Dedifferentiated amniotic fluid mesenchymal stem cell (primary cell): ENCODE data around the gene HOXB9.

Source experiments
- DNase-seq: peaks from one replicate; pipeline ENCODE4 v3.0.0-alpha.2; 2016; ENCODE audit errors: extremely low spot score

HOXB9 gene

DNA sequence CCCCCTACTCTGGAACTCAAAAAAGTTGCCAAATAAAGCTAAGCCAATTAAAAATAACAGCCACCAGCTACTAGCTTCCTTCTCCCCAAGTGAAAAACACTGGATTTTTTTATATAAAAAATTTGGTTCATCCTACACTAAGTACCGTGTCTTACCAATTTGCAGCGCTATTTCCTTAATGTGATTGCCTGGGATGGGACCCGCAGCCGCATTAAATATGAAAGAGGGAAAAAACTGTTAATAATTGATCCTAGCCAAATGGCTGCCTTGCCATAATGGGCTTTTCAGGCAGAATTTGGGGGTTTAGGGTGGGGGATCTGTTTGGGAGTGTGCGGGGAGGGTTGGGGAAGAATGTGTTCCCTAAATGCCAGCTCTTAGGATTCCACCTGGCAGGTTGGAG is 2.0 kb downstream of the HOXB9 start:
- no peak for DNase-seq

DNA sequence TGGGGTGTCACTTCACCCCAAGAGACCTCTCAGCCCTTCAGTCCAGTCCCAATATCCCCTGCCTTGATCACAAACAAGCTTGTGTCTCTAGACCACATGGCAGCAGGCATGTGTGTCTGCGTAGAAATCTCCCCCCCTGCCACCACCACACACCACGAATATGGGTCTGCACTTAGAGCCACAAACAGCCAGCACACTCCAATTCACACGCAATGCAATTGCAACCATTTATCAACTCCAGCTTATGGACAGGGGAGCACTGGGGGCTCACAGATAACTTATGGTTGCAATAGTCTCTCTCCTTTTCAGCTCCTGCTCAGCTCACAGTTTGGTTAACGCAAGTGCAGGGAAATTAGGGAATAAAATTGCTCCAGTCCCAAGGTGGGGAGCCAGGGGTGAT is 2.6 kb downstream of the HOXB9 start:
- DNase-seq: no peak

DNA sequence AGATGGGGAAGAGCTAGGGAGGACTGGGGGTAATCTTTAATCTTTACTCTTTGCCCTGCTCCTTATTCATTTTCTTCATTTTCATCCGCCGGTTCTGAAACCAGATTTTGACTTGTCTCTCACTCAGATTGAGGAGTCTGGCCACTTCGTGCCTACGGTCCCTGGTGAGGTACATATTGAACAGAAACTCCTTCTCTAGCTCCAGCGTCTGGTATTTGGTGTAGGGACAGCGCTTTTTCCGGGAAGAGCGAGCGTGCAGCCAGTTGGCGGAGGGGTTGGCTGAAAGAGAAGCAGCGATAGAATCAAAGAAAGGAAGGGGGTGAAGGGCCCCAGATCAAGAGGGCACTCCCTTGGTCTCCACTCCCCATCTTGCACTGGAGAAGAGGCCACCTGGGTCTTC is 3.3 kb downstream of the HOXB9 start:
- no peak for DNase-seq

DNA sequence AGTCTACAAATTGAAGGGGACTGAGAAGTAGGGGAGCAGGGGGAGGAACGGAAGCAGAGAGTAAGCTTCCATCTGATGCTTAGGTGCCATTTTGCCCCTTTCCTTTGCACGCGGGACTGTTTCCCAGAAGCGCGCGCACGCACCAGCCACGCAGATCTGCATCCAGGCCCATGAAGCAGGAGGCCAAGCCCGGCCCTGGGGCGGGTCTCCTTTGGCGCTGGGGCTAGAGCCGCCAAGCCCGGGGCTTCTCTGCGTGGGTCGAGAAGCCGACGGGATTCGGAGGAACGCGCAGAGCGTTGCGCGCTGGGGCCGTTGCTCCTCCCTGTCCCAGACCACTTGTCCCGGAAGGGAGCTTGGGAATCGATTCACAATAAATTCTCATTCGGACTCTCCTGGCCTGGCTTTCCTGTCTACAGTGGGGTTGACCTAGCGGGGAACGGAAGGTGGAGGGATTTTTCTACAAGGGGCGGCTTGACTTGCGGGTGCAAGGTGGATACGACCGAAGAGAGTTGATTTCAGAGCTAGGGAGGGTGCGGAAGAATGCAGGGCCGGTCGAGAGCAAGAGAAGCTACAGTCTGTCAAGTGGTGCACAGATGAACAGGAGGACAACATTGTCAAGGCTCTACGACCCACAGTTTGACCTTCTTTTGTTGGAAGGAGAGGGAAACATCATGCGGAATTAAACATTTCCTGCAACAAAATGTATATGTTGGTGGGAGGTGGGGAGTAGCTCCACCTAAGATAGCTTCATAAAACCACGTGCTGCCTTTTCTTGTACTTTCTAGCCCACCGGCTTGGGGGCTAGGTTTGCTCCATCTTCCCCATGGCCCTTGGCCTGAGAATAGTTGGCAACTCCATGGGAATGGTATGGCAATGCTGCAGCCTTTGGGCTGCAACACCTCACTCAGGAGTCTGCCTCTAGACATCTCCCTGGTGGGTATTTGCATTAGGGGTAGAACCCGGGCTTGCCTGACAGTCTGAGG is 4.5 kb downstream of the HOXB9 start:
- DNase-seq: no peak

DNA sequence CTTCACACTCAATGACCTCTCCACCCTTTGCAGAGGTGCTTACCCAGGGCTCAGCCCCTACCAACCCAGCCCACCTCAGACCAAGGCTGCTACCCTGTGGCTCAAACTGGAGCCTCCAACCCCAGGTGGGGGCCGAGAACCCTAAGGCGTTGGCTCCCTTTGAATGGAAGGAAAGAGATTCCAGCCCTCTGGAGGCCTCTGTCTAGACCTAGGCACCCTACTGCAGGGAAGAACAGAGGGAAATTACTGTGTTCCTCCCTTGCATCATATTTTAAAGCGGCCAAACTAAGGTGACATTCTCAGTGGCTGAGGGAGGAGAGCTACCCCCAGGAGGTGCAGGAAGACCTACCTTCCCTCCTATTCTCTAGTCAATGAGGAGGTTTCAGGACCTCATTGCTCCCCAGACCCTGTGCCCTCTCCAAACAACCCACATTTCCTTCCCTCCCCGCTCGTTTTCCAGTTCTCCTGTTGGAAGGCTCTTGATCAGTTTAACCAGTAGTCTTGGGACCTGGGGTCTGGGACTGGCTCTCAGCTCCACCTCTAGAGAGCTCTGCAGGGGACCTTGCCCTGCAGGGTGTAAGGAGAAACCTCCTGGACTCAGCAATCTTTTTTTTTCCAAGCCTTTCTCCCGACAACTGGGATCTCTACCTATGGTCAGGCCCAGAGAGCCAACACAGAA is 5.6 kb downstream of the HOXB9 start:
- no peak for DNase-seq

DNA sequence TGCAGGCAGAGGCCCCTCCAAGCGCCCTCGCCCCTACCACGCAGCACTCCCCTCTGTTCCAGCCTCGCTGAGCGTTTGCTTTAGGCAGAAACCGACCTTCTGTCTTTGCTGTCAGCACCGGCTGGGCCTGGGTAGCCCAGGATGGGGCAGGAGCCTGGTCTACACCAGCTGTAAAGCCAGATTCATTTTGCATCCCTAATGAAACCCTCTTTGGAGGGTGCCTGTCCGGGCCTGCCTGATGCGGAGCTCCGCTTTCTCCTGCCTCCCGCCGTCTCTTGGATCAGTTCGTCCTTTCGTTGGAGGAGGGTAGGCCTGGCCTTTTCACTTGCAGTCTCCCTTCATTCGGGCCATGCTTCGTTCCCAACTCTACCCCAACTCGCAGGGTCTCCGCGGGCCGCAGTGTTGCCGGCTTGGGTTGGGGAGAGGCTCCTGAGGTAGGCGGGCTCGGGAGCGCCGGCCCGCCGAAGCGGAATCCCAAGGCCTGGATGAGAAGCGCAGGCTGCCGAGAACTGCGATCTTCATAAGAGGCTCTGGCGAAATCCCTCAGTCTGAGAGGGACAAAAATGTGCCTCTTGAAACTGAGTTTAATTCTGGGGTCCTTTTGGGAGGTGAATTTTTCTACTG is 6.2 kb downstream of the HOXB9 start:
- DNase-seq: no peak

DNA sequence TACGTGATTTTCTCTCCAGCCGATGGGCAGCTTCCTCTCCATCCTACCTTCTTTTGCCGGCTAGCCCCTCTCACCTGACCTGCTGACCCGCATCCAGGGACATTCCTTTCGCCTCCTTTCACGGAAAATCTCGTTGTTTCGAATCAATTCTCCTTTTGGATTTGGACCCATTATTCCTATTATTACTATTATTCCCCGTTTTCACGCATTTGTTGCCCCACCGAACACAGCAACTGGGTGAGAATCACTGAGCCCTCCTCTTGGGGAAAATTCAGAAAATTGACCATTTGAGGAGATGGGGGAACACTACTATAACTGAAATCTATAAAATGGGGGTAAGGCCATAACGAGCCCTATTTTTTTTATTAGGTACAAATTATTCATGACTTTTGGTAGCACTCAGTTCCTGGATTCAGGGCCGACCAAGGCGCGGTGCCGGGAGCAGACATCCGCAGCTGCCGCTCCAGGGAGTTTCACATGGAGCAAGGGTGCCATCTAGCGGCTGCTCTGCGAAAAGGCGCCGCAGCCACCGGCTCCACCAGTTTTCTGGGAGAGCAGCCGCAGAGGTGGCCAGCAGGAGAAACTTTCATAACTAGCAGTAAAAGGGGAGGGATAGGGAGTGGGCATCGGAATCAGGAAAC is 7.8 kb downstream of the HOXB9 start:
- peak; percentile 68 for DNase-seq

DNA sequence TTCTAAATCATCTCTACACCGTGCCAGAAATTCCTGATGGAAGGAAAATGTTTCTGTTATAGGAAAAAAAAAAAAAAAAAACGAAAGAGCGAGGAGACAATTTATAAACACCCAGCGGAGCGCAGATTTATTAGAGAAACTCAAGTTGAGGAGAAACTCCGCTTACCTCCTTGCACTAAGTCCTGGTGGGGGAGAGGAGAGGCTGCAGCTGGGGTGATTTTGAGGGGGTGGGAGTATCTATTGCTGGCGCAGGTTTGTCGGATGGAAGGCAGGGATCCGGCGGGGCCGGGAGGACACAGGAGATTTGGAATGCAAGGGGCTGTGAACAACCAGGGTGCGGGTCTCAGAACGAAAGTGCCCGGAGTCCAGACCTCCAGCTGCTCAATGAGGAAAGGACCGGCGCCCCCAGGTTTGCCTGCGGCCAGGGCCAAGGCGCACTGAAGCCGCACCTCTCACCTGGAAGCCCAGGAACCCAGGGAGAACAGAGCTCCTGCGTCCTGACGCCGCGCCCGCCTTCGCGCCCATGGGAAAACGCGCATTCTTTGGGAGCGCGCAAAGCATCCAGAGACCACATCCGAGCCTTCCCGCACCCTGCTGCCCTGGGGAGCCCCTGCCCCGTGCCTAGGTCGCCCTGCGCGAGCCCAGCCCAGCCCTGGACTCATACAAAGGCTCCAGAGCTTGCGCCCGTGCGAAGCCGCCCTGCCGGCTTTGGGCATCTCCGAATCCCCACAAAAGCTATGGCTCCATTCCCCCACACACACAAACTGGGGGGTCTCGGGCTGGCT is 8.5 kb downstream of the HOXB9 start:
- no peak for DNase-seq

DNA sequence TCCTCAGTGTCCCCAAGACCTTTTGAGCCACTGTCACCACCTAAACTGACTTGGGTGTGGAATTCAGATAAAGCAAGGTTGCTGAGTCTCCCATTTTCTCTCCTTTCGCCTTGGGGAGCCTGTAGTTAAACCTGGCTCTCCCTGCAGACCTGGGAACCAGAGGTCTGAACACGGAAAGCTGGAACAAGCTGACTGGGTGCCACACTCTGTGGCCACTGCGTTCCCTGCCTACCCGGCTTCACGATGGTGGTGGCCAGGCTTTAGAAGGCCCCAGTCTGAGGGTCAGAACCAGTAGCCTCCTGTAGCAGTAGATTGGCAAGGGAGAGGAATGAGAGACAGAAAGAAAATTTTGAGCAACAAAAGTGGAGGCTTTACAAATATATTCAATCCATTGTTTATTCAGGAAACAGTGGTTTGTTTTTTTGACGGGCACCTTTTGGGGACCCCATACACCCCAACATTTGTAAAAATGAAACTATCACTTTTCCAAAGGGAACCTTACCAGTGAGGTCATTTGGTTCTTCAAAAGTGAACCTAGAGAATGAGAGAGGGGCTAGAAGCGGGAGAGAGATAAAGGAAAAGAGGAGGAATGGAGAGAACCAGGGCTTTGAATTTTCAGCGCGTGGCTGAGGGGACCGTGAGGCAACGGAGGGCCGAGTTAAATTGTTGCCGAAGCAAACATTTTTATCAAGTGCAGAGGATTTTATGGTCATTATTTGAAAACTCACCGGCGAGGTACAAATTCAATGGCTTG is 9.3 kb downstream of the HOXB9 start:
- DNase-seq: no peak

DNA sequence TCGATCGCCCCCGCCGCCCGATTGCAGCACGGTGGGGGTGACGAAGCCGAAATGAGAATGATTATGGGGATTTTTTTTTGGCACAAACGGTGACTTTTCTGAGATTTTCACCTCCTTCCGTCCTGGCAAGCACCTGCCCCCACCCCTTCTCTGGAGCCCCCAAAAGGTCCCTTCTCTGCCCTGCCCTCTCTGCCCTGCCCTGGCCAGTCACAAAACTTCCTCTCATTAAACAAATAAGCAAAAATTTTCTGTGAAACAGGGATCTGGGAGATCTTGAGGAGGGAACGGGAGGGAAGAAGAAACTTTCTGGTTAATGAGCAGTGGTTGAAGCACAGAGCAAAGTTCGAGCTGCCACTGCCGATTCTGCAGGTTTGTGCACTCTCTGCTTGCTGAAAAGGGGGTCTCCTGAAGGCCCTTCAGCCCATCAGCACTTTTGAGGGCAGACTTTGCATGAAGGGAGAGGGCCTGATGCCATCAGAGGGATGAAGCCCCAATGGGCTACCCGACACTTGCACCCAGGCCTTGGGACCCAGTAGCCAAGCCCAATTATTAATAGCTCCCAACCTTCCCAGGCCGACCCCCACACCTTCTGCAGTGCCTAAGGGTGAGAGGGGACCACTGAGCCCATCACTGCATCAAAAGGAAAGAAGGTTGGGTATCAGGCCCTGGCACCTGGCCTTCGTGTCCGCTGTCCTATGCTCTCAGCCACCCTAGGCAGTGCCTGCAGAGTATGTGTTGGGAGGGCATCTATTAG is 10.0 kb downstream of the HOXB9 start:
- no peak for DNase-seq

DNA sequence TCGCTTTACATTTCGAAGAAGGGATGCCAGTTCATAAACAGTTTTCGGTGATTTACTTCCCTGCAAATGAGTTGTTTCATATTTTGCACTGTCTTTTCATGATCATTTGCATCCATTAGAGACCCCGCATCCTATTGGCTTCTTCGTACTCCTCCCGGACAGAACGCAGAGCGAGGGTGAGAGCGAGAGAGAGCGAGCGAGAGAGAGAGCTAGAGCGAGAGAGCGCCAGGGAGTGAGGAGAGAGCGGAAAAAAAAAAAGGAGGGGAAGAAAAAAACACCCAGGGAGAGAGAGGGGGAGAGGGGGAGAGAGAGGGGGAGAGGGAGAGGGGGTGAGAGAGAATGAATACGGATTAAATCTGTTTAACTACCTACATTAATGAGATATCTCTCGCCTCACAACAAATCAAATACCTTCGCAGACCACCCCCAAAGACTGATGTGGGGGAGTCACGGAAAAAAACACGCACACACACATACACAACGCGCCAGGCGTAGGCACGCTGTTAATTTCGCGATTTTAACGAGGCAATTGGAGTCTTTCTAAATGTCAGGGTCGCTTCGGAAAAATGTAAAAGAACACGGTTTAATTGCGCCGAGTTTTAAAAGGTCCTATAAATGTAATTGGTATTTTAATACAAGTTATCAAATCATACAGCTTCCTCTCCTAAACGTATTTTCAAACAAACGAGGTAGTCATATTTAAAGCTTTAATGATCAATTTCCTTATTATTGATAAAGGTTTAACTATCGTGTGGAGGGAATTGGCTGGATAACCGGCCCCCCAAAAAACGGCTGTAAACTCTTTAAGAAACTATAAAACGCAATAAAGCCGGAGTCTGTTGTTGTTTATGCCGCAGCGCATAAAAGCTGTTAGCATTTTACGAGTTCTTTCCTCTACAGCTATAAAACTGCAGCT is 10.9 kb downstream of the HOXB9 start, which contains the start of gene HOXB8:
HOXB8 (minus strand) TSS at position 246 of the 916 bp plus-strand sequence. CDS start 588 bp downstream, outside the sequence.
- no peak for DNase-seq

DNA sequence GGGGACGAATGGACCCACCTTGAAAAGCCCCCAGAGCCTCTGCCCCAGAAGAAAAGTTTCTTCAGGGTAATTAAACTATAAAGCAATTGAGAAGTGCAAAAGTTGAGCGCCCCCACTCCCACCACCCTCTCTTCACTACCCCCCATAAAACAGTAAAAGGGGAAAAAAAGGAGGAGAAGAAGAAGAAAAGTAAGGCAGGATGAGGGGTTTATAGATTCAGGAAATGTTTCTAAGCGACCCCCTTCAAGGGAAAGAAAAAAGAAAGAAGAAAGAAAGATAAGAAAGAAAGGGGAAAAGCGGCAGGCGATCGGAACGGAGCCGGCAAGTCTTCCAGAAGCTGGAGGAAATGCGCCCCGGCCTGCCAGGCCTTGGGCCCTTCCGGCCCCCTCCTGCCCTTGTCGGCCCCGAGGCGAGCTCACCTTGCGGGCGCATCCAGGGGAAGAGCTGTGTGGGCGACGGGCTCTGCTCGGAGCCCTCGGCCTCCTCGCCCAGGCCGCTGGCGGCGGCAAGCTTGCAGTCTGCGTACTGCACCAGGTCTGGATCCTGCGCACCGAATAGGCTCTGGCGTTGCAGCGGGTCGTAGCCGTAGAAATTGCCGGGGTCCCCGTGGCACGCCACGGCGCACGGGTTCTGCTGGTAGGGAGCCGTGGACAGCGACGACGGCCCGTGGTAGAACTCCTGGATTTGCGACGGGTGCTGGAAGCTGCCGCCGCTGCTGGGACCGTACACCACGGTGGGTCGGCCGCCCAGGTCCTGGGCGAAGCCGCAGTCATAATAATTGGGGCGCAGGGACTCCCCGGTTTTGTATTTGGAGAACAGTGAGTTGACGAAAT is 12.1 kb downstream of the HOXB9 start:
- no peak for DNase-seq

DNA sequence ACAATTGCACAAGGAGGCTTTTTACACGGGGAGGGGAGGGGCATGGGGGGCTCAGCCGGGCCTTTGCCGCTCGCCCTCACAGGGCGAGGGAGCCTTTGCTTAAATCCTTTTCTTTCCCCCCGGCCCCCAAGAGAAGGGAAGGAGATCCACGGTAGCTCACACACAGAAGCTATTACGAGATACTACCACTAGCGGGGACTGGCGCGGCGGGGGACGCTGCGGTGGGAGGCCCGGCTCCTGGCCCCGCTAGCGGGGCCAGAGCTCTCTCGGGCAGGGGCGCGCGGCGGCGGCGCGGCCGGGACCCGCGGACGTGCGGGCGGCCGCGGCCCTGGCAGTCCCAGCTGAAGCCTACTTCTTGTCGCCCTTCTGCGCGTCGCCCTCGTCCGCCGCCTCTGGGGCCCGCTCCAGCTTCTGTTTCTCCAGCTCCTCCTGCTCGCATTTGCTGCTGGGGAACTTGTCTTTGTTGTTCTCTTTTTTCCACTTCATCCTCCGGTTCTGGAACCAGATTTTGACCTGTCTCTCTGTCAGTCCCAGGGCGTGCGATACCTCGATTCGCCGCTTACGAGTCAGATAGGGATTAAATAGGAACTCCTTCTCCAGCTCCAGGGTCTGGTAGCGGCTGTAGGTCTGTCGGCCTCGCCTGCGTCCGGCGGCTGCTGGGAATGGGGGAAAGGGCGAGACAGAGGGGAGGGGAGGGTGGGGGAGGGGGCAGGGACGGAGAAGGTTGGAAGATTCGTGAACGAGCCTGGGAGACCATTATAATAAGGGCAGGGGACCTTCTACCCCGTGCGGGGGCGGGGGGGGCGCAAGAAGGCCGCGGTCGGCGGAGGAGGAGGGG is 13.1 kb downstream of the HOXB9 start:
- DNase-seq: no peak

DNA sequence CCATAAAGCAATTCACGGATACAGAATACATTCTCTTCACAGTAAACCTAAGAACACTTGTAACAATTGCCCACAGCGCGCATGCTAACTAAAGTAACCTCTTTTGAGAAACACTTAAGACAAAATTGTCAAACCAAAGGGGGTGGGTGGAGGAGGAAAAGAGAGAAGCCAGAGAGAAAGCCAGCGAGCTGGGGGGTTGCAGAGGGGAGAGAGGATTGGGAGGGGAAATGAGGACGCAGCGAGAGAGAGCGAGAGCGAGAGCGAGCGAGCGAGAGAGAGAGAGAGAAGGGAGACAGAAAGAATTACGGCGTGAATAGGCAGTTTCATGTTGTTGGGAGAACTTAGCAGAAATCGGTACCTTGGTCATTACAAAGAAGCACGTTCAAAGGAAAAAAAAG is 13.7 kb downstream of the HOXB9 start:
- no peak for DNase-seq

DNA sequence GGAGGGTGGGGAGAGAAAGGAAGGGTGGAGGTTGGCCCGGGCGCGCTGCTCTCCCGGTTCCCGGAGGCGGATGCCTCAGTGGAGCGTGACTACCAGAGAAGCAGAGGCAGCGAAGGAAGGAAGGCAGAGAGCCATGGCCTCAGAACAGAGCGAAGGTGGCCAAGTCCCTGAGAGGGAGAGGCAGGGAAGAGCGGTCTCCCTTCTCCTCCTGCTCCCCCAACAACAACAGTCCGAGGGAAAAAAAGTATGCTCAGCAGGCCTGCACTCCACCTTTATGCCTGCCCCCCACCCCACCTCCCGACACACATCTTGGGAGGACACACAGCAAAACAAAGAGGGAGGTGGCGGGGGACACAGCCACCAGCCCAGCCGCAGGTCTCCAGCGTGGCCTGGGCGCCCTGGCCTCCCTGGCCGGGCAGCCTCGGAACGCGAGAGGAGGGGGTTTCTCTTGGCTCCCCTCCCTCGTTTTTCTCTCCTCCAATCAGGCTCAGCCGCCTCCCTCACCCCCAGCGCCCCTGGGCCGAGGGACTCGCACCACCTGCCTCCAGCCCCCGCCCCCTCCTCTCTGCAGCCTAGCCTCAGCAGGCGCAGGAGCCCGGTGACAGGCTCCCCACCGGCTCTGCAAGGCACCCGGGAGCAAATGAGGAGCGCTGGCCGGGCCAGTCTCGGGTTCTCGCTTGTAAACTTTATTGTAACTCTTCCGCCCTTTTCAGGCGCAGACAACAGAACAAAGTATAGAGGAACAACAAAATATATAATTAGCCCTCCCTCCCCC is 14.3 kb downstream of the HOXB9 start:
- DNase-seq: no peak

DNA sequence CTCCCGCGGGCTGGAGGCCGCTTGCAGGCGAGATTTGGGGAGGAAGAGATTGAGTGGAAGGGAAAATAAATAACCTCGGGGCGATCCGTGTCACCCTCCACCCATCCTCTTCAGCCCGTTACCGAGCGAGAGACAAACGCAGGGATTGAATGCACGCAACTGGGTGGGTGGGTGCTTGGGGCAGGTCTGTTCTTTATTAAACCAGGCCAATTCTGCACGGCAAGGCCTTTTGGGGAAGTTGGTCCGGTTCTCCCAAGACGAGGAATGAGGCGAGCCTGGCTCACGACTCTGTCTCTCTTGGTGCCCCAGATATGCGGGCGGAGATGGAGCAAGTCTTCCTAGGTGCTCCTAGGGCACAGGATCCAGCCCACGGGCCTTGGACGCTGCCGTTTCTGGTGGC is 14.9 kb downstream of the HOXB9 start:
- no peak for DNase-seq
